Measurements from ENCODE around the gene CYSRT1.
A peak's percentile ranks its signal among the peaks of the same experiment; 100 is the strongest.
"Not testable (repeated sequence)": the region's sequence is repeated elsewhere in the genome, so short reads cannot be mapped to it uniquely, and the experiment has no call there.

CYSRT1 gene

DNA sequence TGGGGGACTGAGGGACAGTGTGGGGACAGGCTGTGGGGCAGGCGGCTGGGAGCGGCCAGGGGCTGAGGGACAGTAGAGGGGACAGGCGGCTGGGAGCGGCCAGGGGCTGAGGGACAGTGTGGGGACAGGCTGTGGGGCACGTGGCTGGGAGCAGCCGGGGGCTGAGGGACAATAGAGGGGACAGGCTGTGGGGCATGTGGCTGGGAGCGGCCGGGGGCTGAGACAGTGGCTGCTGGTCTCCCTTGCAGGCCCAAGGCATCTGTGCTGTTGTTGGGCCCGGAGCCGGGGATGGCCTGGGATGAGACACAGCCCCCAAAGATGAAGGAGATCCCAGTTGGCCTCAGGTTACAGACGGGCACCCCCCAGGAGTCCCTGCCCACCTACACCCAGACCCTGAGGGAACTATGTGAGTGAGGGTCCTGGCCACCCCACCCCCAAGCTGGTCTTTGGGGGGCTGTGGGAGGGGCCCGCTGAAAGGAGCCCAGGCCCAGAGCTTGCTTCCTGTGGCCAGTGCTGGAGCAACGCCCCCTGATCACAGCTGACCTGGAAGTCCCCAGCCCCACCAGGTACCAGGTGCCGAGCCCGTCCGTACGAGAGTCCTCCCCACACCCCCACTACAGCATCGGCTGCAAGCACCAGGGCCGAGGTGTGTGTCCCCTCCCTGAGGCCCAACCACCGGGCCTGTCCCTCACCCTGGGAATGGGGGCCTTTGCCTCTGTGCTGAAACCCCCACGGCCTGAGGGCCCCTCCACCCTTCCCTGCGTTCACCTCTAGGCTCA is 26.7 kb downstream of the CYSRT1 start:
- DNase-seq (ENCODE audit: low read depth in 2 of 2, low spot score in 1 of 2), result no peak

DNA sequence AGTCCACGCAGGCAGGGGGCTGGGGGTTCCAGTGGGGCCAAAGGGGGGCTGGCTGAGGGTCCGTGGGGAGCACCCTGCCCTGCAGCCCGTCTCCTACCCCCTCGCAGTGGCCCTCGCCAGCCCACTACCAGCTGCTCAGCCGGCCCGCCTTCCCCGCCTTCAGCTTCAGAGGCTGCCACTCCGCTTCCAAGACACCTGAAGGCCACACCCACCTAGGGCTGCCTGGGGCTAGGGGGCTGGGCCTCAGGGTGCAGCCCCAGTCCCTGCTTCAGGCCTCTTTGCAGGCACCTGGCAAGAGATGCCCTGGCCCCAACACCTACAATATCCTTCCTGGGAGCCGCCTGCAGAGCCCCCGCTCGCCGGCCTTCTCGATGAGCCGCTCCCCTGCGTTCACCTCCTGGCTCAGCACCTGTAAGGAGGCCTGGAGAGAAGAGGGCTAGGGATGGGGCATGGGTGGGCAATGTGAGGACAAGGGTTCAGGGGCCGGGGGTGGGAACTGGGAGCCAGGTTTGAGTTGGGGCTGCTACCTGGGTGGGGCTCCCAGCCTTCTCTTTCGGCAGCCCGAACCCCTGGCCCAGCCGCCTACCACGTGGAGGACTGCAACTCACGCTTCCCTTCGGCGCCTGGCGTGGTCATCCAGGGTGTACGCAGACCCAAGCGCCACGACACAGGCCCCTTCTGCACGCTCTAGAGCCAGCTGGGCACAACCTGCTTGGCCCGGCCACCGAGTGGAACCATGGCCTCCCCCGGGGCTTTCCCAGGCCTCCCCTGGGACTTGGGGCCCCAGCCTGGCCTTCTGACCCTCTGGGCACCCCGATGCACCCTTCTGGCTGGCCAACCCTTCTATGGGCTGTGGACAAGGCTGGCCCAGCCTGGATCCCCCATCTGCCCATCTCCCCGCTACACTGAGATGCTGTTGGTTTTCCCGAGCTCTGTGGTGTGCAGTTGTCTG is 27.9 kb downstream of the CYSRT1 start:
- DNase-seq (ENCODE audit: low read depth in 2 of 2, low spot score in 1 of 2), result no peak

DNA sequence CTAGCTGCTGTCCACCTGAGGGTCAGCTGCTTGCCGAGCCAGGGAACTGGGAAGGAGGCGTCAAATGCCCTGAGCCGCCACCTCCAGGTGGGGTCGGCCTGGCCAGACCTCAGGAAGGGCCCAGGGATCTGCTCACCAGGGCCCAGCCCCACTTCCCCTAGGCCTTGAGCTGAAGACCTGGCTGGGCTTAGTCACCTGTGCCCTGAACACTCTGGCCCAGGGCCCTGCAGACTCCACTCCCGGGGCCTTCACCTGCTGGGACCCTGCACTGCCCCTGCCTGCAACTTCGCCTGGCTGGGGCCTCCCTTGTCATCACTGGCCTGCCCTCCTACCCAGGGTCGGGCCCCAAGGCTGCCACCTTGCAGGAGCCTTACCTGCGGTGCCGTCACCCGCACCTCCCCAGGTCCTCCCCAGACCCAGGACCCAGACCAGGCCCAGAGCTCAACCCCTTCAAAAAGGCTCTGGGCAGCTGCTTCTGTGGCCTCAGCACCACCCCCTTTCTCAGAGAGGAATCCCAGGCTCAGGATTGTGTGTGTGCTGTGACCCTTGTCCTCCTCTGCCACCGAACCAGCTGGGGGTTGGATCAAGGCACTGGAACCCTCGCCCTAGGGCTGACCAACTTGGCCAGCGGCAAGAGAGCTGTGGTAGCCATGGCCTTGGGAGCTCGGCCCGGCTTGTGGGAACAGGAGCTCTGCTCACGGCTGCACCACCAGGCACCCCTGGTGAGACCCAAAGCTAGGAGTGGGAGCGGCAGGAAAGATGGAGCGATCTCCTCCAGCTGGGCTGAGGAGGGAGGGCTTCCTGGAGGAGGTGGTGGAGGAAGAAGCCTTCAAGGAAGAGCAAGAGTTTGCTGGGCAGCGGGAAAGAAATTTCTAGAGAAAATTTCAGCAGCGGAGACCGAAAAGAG is 29.0 kb downstream of the CYSRT1 start:
- DNase-seq (ENCODE audit: low read depth in 2 of 2, low spot score in 1 of 2), result no peak

DNA sequence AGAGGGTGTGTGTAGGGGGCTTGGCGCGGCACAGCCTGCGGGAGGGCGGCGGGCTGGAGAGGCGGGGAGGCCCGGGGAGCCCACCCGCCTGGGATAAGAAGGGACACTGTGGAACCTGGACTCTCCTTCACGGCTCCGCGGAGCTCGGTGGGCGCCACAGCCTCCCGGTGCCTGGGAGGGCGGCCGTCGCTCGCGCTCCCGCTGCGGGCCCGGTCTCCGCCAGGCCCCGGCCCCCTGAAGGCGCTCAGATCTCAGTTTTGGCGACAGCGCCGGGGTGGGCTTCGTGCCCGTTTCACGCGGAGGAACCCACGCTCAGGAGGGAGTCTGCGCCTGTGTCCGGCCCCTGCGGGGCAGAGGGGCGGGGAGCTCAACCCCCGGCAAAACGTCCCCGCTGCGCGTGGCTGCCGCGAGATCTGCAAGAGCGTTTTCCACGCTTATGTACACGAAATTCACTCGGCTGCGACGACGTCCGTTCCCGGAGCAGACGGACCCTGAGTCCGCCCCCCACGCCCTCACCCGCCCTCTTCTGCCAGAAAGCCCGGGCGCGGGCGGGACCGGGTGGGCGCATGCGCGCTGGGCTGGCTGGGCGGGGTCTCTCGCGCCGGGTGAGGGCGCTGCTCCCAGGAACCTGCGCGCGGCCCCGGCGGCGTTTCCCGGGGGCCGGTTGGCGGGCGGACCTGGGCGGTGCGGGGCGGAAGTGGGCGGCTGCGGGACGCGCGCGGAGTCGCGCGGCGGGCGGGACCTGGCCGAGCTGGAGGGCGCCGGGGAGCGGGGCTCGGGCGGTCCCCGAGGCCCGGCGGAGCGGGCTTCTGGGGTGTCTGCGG is 29.9 kb downstream of the CYSRT1 start, which contains the start of gene NELFB:
Gene NELFB, plus strand, starts transcription at position 704 of the 824 bp plus-strand sequence.
- peak; percentile 94 to 96 for DNase-seq (ENCODE audit: low read depth in 2 of 2, low spot score in 1 of 2)

GRCh38 chr9:137255448-137256114 is 30.6 kb downstream of the CYSRT1 start:
- no peak for DNase-seq (ENCODE audit: low read depth in 2 of 2, low spot score in 1 of 2)

DNA sequence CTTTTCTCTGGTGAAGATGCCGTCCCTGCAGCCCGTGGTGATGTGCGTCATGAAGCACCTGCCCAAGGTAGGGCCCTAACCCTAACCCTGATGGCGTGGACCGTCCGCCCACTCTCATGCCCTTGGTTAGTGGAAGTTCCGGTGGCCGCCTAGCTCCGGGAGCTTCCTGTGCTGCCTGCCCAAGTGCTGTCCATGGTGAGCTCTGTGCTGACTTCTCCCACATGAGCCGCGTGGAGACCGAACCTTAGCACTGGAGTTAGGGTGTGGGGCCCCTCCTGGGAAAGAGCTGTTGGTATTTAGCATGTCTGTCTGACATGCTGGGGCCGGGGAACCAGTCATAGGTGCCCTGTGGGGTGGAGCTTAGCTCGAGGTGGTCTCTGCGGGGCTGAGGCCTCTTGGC is 31.4 kb downstream of the CYSRT1 start:
- no peak for DNase-seq (ENCODE audit: low read depth in 2 of 2, low spot score in 1 of 2)

- no peak for DNase-seq (ENCODE audit: low read depth in 2 of 2, low spot score in 1 of 2)
Measured at GRCh38 chr9:137256856-137257255, 31.9 kb downstream of the CYSRT1 start.

DNA sequence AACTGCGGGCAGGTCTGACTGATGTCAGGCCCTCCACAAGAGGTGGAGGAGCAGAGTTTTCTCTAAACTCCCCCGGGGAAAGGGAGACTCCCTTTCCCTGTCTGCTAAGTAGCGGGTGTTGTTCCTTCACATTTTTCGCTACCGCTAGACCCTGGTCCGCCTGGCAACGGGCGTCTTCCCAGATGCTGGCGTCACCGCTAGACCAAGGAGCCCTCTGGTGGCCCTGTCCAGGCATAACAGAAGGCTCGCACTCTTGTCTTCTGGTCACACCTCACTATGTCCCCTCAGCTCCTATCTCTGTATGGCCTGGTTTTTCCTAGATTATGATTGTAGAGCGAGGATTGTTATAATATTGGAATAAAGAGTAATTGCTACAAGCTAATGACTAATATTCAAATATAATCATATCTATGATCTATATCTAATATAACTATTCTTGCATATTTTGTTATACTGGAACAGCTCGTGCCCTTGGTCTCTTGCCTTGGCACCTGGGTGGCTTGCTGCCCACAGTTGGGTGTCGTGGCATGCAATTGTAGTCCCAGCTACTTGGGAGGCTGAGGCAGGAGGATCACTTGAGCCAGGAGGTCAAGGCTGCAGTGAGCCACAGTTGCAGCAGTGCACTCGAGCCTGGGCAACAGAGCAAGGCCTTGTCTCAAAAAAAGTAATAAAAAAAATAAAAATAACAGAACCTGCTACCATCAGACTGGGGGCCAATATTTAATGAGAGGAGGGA is 37.4 kb downstream of the CYSRT1 start:
- not testable (repeated sequence) for DNase-seq (ENCODE audit: low read depth in 2 of 2, low spot score in 1 of 2)

DNA sequence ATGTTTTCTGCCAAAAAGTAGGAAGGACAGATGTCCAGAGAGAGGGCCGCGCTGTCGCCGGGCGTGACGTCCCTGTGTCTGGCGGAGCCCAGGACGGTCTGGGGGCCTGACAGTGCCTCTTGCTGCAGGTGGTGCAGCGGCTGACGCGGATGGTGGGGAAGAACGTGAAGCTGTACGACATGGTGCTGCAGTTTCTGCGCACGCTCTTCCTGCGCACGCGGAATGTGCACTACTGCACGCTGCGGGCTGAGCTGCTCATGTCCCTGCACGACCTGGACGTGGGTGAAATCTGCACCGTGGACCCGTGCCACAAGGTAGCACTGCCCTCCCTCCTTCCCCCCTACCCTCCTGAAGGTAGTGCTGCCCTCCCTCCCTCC is 37.9 kb downstream of the CYSRT1 start:
- DNase-seq (ENCODE audit: low read depth in 2 of 2, low spot score in 1 of 2), result no peak

- DNase-seq (ENCODE audit: low read depth in 2 of 2, low spot score in 1 of 2), result no peak
Measured at GRCh38 chr9:137263506-137263905, 38.5 kb downstream of the CYSRT1 start.

DNA sequence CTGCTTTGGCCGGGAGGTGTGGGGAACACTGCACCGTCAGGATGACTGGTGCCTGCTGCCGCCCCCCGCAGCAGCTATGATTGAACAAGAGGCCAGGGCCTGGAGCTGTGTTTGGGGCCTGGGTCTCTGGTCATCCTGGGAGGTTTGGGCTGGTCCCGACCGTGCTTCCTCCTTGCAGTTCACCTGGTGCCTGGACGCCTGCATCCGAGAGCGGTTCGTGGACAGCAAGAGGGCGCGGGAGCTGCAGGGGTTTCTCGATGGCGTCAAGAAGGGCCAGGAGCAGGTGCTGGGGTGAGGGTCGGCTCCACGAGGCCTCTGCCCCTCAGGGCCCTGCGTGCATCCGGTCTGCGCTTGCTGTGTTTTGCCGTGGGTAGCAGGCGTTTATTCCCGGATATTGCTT is 39.1 kb downstream of the CYSRT1 start:
- DNase-seq (ENCODE audit: low read depth in 2 of 2, low spot score in 1 of 2), result no peak

- DNase-seq (ENCODE audit: low read depth in 2 of 2, low spot score in 1 of 2), result no peak
Measured at GRCh38 chr9:137265496-137266161, 40.7 kb downstream of the CYSRT1 start.

GRCh38 chr9:137266162-137266527 is 41.2 kb downstream of the CYSRT1 start:
- DNase-seq (ENCODE audit: low read depth in 2 of 2, low spot score in 1 of 2), result no peak

GRCh38 chr9:137266585-137267453 is 41.8 kb downstream of the CYSRT1 start:
- DNase-seq (ENCODE audit: low read depth in 2 of 2, low spot score in 1 of 2), result no peak

- no peak for DNase-seq (ENCODE audit: low read depth in 2 of 2, low spot score in 1 of 2)
Measured at GRCh38 chr9:137267933-137268355, 43.0 kb downstream of the CYSRT1 start.

DNA sequence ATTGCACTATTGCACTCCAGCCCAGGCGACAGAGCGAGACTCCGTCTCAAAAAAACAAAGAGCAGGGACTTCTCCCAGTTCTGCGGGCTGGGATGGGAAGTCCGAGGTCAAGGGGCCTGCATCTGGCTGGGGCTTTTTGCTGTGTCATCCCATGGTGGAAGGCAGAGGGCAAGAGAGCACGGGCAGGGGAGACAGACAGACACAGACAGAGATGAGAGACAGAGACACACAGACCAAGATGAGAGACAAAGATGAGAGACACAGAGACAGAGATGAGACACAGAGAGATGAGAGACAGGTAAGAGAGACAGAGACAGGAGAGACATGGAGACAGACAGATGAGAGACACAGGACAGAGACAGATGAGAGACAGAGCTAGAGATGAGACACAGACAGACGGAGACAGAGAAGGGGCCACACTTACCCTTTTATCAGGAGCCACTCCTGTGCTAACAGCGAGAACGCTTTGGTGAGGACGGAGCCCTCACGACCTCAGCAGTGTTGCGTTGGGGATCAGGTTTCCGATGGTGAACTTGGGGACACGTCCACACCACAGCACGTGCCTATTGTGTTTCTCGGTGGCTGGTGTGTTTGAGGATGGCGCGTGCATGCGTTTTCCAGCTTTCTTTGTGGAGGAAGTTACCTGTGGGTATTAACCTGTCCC is 43.7 kb downstream of the CYSRT1 start:
- DNase-seq (ENCODE audit: low read depth in 2 of 2, low spot score in 1 of 2), result no peak

GRCh38 chr9:137269231-137269772 is 44.3 kb downstream of the CYSRT1 start:
- DNase-seq (ENCODE audit: low read depth in 2 of 2, low spot score in 1 of 2), result no peak

All from stimulated activated CD8-positive, alpha-beta memory T cell treated with anti-CD3 and anti-CD28 coated beads, Interleukin-4, amount 100 ng/mL, for 1 hour (primary cell).